IPS DF 4.7 (cell line): ENCODE data around the gene CFAP99.
"Not testable (repeated sequence)": the region's sequence is repeated elsewhere in the genome, so short reads cannot be mapped to it uniquely, and the experiment has no call there.

ENCODE experiments used
- DNase-seq: peaks from one replicate; pipeline ENCODE4 v3.0.0-alpha.2; 2013; ENCODE audit warnings: low spot score; ENCODE audit errors: extremely low read depth

The CFAP99 gene

DNA sequence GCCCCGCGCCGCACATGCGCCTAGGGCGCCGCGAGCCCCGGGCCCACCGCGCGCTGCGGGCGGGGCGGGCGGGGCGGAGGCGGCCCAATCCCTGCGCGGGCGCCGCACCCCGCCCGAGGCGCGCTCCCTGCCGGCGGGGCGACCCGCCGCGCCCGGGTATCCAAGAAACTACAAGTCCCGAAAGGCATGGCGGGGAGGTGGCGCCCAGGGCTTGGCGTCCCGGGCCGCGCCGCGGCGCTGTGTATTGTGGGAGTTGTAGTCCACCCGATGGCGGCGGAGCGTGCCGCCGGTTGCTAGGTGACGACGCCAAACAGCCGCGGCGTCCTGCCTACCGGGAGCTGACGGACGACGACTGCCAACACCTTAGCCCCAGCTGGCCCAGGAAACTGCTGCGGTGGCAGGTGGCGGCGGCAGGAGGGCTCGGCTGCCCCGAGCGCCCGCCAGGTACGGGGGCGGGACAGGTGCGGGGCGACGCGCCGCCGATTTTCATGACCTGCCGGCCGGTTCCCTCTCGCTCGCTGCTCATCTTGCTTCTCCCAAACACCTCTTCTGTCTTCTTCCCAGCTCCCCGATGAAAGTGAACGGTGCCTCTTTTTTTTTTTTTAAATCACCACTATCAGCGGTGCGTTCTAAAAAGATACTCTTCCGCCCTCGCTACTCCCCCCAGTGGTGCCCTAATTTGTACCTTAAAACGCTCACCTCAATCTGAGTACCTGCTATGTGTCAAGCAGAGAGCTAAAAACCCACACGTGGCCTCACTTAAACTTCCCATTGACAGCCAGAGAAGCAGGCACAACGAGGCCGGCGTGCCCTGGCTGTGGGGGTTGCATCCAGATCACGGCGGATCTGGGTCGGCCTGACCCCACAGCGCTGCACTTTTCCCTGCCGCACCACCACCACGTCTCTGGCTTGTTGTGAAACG lies at the start of gene CFAP99:
Gene CFAP99, plus strand, starts transcription at position 306 of the 922 bp plus-strand sequence.
- DNase-seq = peak; percentile 81

DNA sequence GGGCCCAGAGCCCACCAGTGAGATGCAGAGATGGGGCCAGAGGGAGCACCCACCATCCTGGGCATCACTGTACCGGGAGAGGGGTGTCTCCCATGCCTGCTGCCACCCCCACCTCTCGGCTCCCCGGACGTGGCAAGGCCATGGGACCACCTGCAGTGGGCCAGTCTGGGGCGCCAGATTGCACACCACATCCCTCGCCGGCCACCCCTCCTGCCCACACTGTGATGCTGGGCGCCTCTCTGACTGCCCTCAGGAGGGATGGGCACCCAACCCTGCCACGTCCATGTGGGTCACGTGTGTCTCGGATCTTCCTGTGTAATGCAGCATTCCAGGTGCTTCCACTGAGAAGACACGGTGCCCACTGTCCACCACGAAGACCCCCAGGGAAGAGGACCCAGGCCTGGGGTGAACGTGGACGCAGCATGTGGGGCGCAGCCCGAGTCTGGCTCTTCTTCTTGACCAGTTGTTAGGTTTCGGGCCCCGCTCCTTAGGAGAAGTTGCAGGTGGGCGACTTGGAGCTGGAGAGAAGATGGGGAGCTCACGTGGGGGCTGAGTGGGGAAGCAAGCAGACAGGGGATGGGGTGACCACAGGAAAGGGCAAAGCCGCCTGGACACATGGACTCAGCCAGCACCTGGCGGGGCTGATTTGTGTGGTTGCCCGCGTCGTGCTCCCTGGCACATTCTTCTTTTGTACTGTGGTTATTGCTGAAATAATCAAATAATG lies 48.0 kb upstream of the CFAP99 start:
- DNase-seq = no peak

- DNase-seq = no peak
Observed at GRCh38 chr4:2371765-2372487, 46.8 kb upstream of the CFAP99 start.

DNA sequence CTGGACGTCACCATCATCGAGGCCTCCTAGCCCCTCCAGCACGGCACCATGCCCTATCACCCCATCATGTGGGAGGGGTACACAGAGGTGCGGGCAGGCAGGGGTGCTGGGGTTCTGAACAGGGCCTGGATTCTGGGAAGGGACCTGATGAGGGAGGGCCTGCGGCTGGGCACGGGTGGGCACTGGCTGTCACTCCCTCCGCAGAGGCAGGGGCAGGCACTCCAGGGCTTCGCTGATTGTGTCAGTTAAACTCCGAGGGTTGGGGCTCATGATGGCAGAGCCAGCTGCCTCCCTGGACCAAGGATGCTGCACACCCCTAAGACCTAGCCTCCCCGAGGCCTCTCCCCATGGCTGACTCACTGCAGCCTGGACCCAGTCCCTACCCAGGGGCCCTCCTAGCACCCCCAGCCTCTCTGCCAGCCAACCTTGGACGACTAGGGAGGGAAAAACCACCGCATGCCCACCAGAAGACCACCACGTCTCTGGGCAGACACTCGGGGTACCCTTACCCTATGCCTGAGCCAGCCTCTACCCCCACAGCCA lies 46.2 kb upstream of the CFAP99 start:
- DNase-seq = no peak

GRCh38 chr4:2373532-2373931 lies 45.2 kb upstream of the CFAP99 start:
- no peak for DNase-seq

DNA sequence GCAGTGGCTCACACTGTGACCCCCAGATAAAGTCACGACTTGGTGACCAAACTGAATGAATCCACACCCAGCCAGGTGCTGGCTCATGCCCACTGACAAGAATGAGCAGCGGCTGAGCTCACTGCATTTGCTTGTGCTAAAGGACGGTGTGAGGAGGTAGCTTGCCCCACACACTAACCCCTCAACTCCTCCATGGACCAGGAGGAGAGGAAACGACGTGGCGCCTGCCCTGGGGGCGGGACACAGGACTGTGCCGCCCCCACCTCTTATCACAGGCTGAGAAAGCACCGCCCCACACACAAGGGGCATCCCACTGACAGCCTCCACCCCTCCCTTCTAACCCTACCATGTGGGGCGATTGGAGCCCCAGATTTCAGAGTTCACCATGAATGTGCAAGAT lies 43.3 kb upstream of the CFAP99 start:
- DNase-seq = no peak

GRCh38 chr4:2377241-2377640 lies 41.5 kb upstream of the CFAP99 start:
- no peak for DNase-seq

- DNase-seq = no peak
Observed at GRCh38 chr4:2378401-2378800, 40.4 kb upstream of the CFAP99 start.

DNA sequence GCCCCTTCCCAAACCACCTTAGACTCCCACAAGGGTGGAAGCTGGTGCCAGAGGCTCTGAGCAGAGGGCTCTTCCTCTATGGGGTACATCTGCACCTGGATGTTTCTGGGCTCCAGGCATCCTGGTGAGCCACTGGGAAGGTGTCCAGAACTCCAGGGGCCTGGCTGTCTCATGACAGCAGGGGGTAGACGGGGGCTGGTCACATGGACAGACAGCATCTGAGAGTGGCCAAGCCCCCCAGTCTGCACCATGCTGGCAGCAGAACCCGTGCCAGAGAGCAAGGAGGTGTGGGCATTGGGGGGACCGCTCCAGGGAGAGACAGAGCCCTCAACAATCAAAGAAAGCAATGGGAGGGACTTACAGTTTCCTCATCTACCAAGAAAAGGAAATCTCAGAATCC lies 39.9 kb upstream of the CFAP99 start:
- no peak for DNase-seq

DNA sequence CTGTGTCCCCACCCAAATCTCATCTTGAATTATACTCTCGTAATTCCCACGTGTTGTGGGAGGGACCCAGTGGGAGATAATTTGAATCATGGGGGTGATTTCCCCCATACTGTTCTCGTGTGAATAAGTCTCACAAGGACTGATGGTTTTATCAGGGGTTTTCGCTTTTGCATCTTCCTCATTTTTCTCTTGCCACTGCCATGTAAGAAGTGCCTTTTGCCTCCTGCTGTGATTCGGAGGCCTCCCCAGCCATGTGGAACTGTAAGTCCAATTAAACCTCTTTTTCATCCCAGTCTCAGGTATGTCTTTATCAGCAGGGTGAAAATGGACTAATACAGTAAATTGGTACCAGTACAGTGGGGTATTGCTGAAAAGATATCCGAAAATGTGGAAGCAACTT lies 38.2 kb upstream of the CFAP99 start:
- DNase-seq = not testable (repeated sequence)

- not testable (repeated sequence) for DNase-seq
Observed at GRCh38 chr4:2382769-2383202, 36.0 kb upstream of the CFAP99 start.

- DNase-seq = not testable (repeated sequence)
Observed at GRCh38 chr4:2383220-2383631, 35.5 kb upstream of the CFAP99 start.

- no peak for DNase-seq
Observed at GRCh38 chr4:2383760-2384159, 35.0 kb upstream of the CFAP99 start.

GRCh38 chr4:2384245-2384644 lies 34.5 kb upstream of the CFAP99 start:
- no peak for DNase-seq

- DNase-seq = no peak
Observed at GRCh38 chr4:2385516-2385915, 33.2 kb upstream of the CFAP99 start.

DNA sequence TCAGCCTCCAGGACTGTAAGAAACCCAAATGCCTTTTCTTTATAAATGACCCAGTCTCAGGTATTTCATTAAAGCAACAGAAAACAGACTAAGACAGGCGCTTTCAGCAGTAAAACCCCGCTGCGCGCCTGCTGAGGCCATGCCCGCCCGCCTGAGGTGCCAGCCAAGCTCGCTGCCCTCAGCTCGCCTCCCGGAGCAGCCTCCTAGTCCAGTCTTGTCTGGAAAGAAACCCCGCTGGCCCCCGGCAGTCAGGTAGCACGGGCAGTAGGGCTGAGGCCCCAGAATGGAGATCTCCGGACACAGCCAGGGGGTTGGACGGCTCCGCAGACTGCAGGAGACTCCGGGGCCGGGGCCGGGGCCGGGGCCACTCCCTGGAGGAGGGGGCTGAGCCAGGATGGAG lies 32.0 kb upstream of the CFAP99 start:
- no peak for DNase-seq

DNA sequence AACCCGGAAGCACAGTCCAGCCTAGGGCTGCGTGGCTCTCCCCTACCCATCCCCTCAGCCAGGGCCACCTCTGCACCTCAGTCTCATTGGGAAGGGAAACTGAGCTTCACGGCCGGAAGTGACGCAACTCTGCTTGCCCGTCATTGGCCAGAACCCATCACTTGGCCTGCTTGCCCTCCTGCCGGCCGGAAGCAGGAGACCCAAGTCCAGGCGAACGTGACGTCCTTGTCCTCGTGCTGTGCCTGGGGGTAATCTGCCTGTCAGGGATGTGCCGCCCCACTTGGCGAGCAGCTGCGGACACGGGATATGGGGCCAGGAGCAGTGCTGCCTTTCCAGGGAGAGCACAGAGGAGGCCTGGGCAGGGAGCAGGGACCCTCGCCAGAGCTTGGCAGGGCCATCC lies 31.5 kb upstream of the CFAP99 start:
- DNase-seq = no peak

- no peak for DNase-seq
Observed at GRCh38 chr4:2387829-2388228, 30.9 kb upstream of the CFAP99 start.

- DNase-seq = no peak
Observed at GRCh38 chr4:2388429-2389182, 30.1 kb upstream of the CFAP99 start.

- DNase-seq = no peak
Observed at GRCh38 chr4:2389691-2390090, 29.1 kb upstream of the CFAP99 start.

DNA sequence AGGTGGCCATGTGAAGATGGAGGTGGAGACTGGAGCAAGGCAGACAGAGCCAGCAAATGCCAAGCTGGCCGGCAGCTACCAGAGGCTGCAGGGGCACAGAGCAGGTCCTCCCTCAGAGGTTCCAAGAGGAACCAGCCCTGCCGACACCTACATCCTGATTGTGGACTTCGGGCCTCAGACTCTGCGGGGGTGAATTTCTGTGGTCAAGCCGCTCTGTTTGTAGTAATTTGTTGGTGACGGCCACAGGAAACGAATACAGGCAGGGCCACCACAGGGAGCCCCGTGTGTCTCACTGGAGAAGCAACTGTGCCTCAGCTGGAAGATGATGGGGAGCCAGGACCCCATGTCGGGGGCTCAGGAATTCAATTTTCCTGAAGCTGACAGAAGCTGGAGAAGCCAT lies 28.6 kb upstream of the CFAP99 start:
- DNase-seq = no peak
